ENCODE results near the gene GUCA1A.

The GUCA1A gene

DNA sequence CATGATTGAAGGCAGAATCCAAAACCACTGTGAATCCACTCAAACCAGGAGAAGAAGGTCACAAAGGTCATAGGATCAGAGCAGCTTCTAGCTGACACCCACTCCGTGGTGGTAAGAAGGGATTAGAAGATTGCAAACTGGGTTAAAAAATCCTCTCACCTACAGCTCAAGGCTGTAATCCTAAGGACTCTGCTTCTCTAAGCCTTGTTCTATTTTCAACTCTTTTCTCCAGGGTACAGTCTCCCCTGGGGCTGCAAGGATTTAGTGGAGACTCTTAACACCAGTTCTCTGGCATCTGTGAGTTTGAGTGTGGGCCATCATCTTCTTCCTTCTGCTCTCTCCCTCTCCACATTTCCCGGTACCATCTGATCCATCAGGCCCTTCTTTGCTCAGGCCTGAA lies at the start of gene GUCA1A:
Gene GUCA1A, plus strand, starts transcription at position 264 of the 400 bp plus-strand sequence. CDS start 250 bp downstream, outside the sequence.
- H3K9me3 ChIP-seq (ENCODE audit: control insufficient read depth, low read length), result no peaks in the 10 kb centered on the region
- H3K4me3 ChIP-seq (ENCODE audit: low read length), result no peak within 1 kb of the TSS
- H3K36me3 ChIP-seq (ENCODE audit: control insufficient read depth, insufficient read depth, low read length, severe bottlenecking), result no peaks in the 10 kb centered on the region
- no peak within 1 kb of the TSS for H3K9ac ChIP-seq (ENCODE audit: low read length)
- H3K27me3 ChIP-seq (replicated peaks; ENCODE audit: control insufficient read depth, insufficient read depth, low read length), result peaks cover 10% of the 10 kb centered on the region
- no peak for DNase-seq (ENCODE audit: low read depth)
- H3K4me1 ChIP-seq (ENCODE audit: control insufficient read depth, insufficient read depth, low read length), result peaks cover 9% of the 10 kb centered on the region

GRCh38 chr6:42123379-42124103 lies 49.6 kb upstream of the GUCA1A start:
- no peaks in the 10 kb centered on the region for H3K27me3 ChIP-seq (replicated peaks; ENCODE audit: control insufficient read depth, insufficient read depth, low read length)
- peak overlapping the region; percentile 40 for H3K9ac ChIP-seq (ENCODE audit: low read length)
- no peaks in the 10 kb centered on the region for H3K9me3 ChIP-seq (ENCODE audit: control insufficient read depth, low read length)
- DNase-seq (ENCODE audit: low read depth), result no peak
- H3K4me1 ChIP-seq (ENCODE audit: control insufficient read depth, insufficient read depth, low read length), result peaks cover 37% of the 10 kb centered on the region
- H3K36me3 ChIP-seq (ENCODE audit: control insufficient read depth, insufficient read depth, low read length, severe bottlenecking), result peaks cover 11% of the 10 kb centered on the region
- H3K4me3 ChIP-seq (ENCODE audit: low read length), result no peak overlapping the region

GRCh38 chr6:42124223-42124836 lies 48.8 kb upstream of the GUCA1A start:
- peaks cover 11% of the 10 kb centered on the region for H3K36me3 ChIP-seq (ENCODE audit: control insufficient read depth, insufficient read depth, low read length, severe bottlenecking)
- peaks cover 35% of the 10 kb centered on the region for H3K4me1 ChIP-seq (ENCODE audit: control insufficient read depth, insufficient read depth, low read length)
- DNase-seq (ENCODE audit: low read depth), result no peak
- no peak overlapping the region for H3K4me3 ChIP-seq (ENCODE audit: low read length)
- H3K9ac ChIP-seq (ENCODE audit: low read length), result peak overlapping the region; percentile 40
- H3K9me3 ChIP-seq (ENCODE audit: control insufficient read depth, low read length), result no peaks in the 10 kb centered on the region
- no peaks in the 10 kb centered on the region for H3K27me3 ChIP-seq (replicated peaks; ENCODE audit: control insufficient read depth, insufficient read depth, low read length)

- H3K9me3 ChIP-seq (ENCODE audit: control insufficient read depth, low read length), result no peaks in the 10 kb centered on the region
- peaks cover 11% of the 10 kb centered on the region for H3K36me3 ChIP-seq (ENCODE audit: control insufficient read depth, insufficient read depth, low read length, severe bottlenecking)
- DNase-seq (ENCODE audit: low read depth), result no peak
- H3K27me3 ChIP-seq (replicated peaks; ENCODE audit: control insufficient read depth, insufficient read depth, low read length), result no peaks in the 10 kb centered on the region
- H3K4me3 ChIP-seq (ENCODE audit: low read length), result no peak overlapping the region
- no peak overlapping the region for H3K9ac ChIP-seq (ENCODE audit: low read length)
- H3K4me1 ChIP-seq (ENCODE audit: control insufficient read depth, insufficient read depth, low read length), result peaks cover 39% of the 10 kb centered on the region
These were observed 47.9 kb upstream of the GUCA1A start for GRCh38 chr6:42125231-42125630.

DNA sequence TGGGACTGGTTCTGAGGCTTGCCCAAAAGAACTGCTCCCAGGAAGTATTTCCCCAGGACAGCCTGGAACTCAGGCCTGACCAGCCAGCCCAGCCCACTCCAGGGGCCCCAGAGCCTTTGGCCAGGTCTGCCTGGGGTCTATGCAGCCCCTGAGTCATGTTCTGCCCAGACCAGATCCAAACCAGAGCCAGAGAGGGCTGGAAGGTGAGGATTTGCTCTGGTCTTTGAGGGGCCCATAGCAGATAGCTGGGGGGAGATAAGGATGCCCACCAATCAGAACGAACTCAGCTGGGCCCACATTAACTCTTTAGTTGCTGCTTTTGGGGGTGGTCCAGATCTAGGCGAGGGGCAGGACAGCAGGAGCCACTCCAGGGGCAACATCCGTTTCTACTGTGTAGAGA lies 47.5 kb upstream of the GUCA1A start:
- H3K36me3 ChIP-seq (ENCODE audit: control insufficient read depth, insufficient read depth, low read length, severe bottlenecking), result peaks cover 11% of the 10 kb centered on the region
- H3K9me3 ChIP-seq (ENCODE audit: control insufficient read depth, low read length), result no peaks in the 10 kb centered on the region
- H3K27me3 ChIP-seq (replicated peaks; ENCODE audit: control insufficient read depth, insufficient read depth, low read length), result no peaks in the 10 kb centered on the region
- no peak overlapping the region for H3K4me3 ChIP-seq (ENCODE audit: low read length)
- peaks cover 39% of the 10 kb centered on the region for H3K4me1 ChIP-seq (ENCODE audit: control insufficient read depth, insufficient read depth, low read length)
- no peak overlapping the region for H3K9ac ChIP-seq (ENCODE audit: low read length)
- no peak for DNase-seq (ENCODE audit: low read depth)

DNA sequence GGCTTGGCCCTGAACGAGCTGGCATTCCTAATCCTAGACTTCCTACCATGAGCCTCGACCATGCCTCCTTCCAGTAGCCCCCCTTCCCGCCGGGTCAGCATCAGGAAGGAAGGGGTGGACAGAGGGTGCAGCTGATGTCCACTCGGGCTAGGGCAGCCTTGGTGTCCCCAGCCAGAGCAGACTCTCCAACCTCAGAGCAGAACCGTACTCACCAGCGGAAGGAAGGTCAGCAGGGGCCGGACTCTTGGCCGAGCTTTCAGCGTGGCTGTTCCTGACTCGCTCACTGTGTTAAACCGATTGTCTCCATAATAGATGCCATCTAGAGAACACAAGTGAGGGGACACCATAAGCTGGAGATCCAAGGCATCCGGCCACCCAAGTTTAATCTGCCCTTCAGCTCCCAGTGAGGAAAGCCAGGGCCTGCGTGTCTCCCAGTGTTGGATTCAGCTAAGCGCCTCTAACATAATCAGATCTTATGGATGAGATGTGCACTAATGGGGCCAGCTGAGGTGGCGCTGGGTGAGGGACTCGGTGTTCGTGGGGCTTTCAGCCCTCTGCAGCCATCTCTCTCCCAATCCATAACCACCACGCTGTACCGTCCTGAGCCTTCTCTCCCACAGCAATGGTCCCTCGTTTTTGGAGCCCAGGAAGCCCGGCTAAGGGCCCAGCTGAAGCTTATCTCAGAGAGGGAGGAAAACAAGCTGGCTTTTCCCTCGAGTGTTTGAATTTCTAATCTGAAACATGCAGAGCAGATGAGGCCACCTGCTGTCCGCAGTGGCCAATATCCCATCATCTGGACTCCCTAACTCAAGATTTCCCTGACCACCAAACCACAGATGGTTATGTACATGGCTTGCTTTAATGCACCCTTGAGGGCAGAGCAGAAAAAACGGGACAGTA lies 44.5 kb upstream of the GUCA1A start:
- H3K4me1 ChIP-seq (ENCODE audit: control insufficient read depth, insufficient read depth, low read length), result peaks cover 16% of the 10 kb centered on the region
- no peak for DNase-seq (ENCODE audit: low read depth)
- H3K9ac ChIP-seq (ENCODE audit: low read length), result no peak overlapping the region
- H3K4me3 ChIP-seq (ENCODE audit: low read length), result no peak overlapping the region
- peaks cover 11% of the 10 kb centered on the region for H3K36me3 ChIP-seq (ENCODE audit: control insufficient read depth, insufficient read depth, low read length, severe bottlenecking)
- no peaks in the 10 kb centered on the region for H3K27me3 ChIP-seq (replicated peaks; ENCODE audit: control insufficient read depth, insufficient read depth, low read length)
- H3K9me3 ChIP-seq (ENCODE audit: control insufficient read depth, low read length), result no peaks in the 10 kb centered on the region

DNA sequence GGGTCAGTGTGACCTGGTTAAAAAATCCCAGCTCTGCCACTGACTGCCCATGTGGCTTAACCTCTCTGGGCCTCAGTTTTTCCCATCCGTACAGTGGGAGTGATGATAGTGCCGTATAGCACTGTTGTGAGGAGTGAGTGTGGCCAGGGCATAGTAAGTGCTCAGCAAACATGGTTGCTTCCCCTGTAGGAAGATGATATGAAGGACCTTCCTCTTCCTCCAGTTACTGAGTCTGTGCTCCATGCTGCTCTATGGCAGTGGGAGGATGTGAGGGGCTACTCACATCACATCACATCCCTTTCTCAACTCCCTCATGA lies 43.8 kb upstream of the GUCA1A start:
- Histone ChIP-seq H3K36me3 (ENCODE audit: control insufficient read depth, insufficient read depth, low read length, severe bottlenecking) (peaks cover 11% of the 10 kb centered on the region), H3K4me1 (ENCODE audit: control insufficient read depth, insufficient read depth, low read length) (peaks cover 10% of the 10 kb centered on the region), H3K27me3 (replicated peaks; ENCODE audit: control insufficient read depth, insufficient read depth, low read length) (no peaks in the 10 kb centered on the region), H3K9me3 (ENCODE audit: control insufficient read depth, low read length) (no peaks in the 10 kb centered on the region), H3K4me3 (ENCODE audit: low read length) (no peak overlapping the region), H3K9ac (ENCODE audit: low read length) (no peak overlapping the region)
- no peak for DNase-seq (ENCODE audit: low read depth)

GRCh38 chr6:42131531-42131930 lies 41.6 kb upstream of the GUCA1A start:
- Histone ChIP-seq H3K9me3 (ENCODE audit: control insufficient read depth, low read length) (no peaks in the 10 kb centered on the region), H3K36me3 (ENCODE audit: control insufficient read depth, insufficient read depth, low read length, severe bottlenecking) (peaks cover 5% of the 10 kb centered on the region), H3K4me1 (ENCODE audit: control insufficient read depth, insufficient read depth, low read length) (peaks cover 8% of the 10 kb centered on the region), H3K27me3 (replicated peaks; ENCODE audit: control insufficient read depth, insufficient read depth, low read length) (no peaks in the 10 kb centered on the region), H3K4me3 (ENCODE audit: low read length) (no peak overlapping the region), H3K9ac (ENCODE audit: low read length) (no peak overlapping the region)
- DNase-seq (ENCODE audit: low read depth), result peak; percentile 51

GRCh38 chr6:42133926-42134325 lies 39.2 kb upstream of the GUCA1A start:
- H3K4me1 ChIP-seq (ENCODE audit: control insufficient read depth, insufficient read depth, low read length), result peaks cover 17% of the 10 kb centered on the region
- DNase-seq (ENCODE audit: low read depth), result no peak
- no peaks in the 10 kb centered on the region for H3K9me3 ChIP-seq (ENCODE audit: control insufficient read depth, low read length)
- no peaks in the 10 kb centered on the region for H3K27me3 ChIP-seq (replicated peaks; ENCODE audit: control insufficient read depth, insufficient read depth, low read length)
- no peak overlapping the region for H3K9ac ChIP-seq (ENCODE audit: low read length)
- no peaks in the 10 kb centered on the region for H3K36me3 ChIP-seq (ENCODE audit: control insufficient read depth, insufficient read depth, low read length, severe bottlenecking)
- H3K4me3 ChIP-seq (ENCODE audit: low read length), result no peak overlapping the region

GRCh38 chr6:42135161-42135560 lies 38.0 kb upstream of the GUCA1A start:
- H3K36me3 ChIP-seq (ENCODE audit: control insufficient read depth, insufficient read depth, low read length, severe bottlenecking), result no peaks in the 10 kb centered on the region
- no peak overlapping the region for H3K9ac ChIP-seq (ENCODE audit: low read length)
- peaks cover 16% of the 10 kb centered on the region for H3K4me1 ChIP-seq (ENCODE audit: control insufficient read depth, insufficient read depth, low read length)
- H3K27me3 ChIP-seq (replicated peaks; ENCODE audit: control insufficient read depth, insufficient read depth, low read length), result no peaks in the 10 kb centered on the region
- H3K4me3 ChIP-seq (ENCODE audit: low read length), result no peak overlapping the region
- H3K9me3 ChIP-seq (ENCODE audit: control insufficient read depth, low read length), result no peaks in the 10 kb centered on the region
- DNase-seq (ENCODE audit: low read depth), result no peak

DNA sequence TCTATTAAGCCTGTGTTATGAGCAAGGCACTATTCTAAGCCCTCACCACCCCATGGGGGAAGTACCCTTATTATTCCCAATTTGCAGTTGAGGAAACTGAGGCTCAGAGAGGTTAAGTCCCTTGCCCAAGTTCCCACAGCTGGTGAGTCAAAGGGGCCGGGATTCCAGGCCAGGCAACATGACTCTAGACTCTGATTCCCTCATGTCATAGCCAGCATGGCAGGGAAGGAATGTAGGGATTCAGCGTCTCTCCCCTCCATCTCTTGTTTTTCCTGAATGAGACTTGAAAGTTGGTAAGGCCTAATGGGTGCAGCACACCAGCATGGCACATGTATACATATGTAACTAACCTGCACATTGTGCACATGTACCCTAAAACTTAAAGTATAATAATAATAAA lies 37.4 kb upstream of the GUCA1A start:
- Histone ChIP-seq H3K9ac (ENCODE audit: low read length) (no peak overlapping the region), H3K36me3 (ENCODE audit: control insufficient read depth, insufficient read depth, low read length, severe bottlenecking) (no peaks in the 10 kb centered on the region), H3K4me1 (ENCODE audit: control insufficient read depth, insufficient read depth, low read length) (peaks cover 21% of the 10 kb centered on the region), H3K27me3 (replicated peaks; ENCODE audit: control insufficient read depth, insufficient read depth, low read length) (no peaks in the 10 kb centered on the region), H3K4me3 (ENCODE audit: low read length) (no peak overlapping the region), H3K9me3 (ENCODE audit: control insufficient read depth, low read length) (no peaks in the 10 kb centered on the region)
- DNase-seq (ENCODE audit: low read depth), result no peak
